ENCODE results near the gene PRKD2.

Gene PRKD2

DNA sequence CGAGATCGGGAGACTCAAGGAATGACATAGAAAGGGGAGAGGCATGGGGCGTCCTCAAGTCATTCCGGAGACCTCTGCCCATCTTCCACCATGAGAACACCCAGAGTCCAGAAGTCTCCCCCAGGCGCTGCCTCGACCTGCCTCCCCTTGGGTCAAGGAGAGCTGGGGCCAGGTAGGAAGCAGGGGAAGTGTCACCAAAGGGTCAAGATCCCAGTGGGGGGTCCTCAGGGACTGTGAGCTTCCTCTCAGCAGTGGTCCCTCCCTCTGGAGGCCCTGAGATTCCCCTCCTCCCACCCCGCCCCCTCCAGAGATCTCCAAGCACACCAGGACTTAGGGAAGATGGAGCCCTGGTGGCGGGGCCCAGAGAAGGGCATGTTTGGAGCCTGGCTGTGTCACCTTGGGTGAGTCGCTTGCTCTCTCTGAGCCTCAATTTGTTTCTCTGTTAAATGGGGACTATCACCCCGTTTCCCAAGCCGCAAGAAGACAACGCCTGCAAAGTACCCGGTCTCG, 56.9 kb downstream of the PRKD2 start:
- no peak for DNase-seq

DNA sequence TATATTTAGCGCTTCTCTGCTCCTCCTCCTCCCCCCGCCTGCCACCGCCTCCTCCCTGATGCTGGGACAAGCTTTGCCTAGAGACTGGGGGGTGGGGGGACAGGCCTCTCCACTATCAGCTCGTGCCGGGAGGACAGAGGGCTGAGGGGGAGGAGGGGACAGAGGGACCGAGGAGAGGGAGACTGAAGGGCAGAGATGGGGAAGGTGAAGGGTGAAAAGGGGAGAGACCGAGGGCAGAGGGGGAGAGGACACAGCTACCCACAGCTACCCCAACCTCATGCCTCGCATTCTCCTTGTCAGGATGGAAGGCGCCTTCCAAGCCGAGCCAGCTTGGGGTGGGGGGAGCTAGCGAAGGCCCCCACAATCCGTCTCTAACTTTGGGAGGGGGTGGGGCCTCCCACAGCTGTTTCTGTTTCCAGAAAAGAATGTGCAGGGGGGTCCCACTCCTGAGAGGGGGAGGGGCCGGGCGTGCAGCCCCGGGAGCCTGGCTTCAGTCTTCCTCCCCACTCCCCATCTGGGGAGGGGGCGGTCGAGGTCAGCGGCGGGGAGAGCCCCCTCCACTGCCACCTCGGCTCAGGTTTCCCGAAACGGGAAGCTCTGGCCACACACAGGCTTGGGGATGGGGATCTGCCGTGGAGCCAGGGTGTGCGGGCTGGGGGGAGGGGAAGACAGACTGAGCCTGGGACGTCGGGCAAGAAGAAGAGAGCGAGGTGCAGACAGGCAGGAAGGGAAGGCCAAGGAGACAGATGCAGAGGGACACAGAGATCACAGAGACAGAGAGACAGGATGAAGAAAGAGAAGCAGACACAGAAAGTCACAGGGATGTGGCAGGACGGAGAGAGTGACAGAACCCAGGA, 57.5 kb downstream of the PRKD2 start:
- no peak for DNase-seq

DNA sequence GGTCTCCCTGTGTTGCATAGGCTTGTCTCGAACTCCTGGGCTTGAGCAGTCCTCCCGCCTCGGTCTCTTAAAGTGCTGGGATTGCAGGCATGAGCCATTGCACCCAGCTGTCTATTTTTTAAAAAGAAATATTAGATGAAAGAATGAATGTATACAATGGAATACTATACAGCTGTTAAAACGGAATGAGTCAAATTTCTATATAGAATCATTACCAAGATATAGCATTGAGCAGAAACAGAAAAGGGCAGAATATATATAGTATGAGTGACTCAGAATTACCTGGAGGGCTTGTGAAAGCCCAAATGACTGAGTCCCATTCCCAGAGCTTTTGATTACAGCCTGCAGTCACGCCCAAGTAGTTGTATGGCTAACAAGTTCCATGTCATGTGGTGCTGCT, 60.4 kb downstream of the PRKD2 start:
- no peak for DNase-seq

DNA sequence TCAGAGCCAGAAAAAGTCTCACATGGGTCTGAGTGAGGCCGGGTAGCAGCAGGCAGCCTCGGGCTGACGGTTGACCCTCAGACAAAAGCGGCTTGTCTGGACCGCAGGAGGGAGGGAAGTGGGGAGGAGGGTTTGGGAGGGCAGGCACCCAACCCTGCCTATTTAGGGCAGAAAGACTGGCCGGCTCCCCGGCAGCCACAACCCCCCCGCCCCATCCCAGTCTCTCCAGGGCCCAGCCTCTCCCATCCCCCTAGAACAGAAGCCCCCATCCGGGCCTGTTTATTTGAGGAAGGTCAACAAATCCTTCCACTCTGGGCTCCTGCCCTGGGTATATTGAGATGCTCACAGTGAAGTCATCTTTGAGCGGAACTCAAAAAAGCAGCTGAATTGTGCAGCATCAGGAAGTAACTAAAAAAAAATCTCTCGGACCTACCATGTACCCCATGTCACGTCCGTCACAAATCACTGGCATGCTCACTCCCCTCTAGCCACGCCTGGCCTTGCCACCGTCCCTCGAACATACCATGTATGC, 62.2 kb downstream of the PRKD2 start:
- DNase-seq = no peak

DNA sequence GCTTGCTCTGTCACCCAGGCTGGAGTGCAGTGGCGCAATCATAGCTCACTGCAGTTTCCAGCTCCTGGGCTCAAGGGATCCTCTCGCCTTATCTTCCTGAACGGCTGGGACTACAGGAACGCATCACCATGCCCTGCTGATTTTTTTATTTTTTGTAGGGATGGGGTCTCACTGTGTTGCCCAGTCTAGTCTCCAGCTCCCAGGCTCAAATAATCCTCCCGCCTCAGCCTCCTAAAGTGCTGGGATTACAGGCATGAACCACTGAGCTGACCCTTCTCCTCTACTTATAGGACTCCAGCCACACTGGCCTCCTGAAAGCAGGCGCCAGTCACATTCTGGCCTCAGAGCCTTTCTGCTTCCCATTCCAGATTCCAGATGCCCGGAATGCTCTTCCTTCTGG, 66.5 kb downstream of the PRKD2 start:
- DNase-seq = no peak

DNA sequence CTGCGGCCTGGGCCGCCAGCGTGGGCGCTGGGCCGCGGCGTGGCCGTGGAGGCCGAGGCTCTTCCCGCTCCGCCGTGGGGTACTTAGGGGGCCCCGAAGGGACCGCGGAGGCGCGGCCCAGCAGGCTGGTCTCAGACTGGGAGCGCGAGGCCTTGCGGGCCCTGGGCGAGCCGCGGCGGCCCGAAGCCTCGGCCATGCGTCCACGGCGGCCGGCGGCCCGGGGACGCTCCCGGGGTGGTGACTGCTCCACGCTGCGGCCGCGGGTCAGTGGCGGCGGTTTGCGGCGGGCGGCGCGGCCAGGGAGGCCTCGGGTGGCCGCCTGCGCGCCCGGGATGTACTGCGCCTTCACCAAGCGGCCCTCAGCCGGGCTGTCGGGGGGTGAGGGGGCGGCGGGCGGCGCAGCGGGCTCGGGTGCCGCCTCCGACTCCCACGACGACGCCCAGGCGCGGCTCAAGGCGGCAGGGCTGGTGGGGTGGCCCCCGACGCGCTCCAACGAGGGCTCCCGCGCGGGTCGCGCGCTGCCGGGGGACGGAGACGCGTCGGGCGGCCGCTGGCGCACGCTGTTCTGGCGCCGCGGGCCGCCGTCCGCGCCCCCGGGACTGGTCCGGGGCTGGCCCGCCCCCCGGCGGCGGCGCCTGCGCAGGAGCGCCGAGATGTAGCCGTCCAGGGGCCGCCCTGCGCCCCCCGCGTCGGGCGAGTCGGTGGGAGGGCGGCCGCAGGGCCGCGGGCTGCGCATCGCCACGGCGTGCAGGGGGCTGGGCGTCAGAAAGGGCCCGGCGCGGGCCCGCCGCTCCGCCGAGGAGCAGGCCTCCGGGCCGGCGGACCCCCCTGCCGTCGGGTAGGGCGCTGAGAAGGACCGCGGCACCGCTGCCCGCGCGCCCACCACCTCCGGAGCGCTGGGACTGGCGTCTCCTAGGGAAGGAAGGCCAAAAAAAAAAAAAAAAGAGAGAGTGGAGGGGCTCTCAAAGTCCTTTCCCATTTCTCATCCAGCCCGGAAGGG, 67.7 kb downstream of the PRKD2 start:
- no peak for DNase-seq

DNA sequence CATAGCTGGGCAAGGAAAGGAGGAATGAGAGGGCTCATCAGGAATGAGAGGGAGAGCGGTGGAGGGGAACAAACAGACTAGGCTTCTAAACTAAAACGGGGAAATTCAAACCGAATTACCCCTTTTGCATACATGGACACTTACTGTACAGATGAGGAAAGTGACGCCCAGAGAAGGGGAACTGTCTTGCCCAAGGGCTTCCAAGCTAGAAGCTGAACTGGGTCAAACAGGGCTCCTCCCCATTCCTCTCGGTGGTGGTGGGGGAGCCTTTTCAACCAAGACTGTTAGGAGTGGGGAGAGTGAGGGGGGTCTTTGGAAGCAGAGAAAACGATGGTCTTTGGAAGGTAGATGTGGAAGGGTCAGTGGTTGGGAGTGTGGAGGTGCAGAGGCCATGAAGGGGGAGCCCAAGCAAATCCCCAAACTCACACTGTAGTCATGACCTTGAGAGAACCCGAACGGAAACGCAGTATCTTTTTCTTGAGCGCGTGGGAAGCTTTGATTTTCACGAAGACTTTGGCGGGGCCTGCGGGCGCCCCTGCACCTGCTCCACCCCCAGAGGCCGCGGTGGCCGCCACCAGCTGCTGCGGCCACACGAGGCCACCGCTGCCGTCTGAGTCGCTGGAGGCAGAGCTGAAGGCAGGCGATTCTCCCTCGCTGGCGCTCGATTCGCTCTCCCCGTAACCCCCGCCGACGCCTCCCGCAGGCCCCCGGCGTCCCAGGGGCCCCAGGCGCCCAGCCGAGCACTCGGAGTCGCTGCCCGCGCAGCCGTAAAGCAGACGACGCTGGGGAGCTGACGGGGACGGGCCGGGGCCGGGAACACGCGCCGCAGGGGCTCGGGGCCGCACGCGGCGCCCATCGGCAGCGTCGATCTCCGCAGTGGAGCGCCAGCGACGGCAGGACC, 68.6 kb downstream of the PRKD2 start:
- no peak for DNase-seq

DNA sequence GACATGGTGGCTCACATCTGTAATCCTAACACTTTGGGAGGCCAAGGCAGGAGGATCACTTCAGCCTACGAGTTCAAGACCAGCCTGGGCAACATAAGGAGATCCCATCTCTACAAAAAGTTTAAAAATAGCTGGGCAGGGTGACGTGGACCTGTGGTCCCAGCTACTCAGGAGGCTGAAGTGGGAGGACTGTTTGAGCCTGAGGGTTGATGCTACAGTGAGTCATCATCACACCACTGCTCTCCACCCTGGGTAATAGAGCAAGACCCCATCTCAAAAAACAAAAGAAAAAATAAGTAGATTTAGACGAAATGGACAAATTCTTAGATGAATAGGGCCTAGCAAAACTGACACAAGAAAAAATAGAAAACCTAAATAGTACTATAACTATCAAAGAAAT, 70.5 kb downstream of the PRKD2 start:
- no peak for DNase-seq

DNA sequence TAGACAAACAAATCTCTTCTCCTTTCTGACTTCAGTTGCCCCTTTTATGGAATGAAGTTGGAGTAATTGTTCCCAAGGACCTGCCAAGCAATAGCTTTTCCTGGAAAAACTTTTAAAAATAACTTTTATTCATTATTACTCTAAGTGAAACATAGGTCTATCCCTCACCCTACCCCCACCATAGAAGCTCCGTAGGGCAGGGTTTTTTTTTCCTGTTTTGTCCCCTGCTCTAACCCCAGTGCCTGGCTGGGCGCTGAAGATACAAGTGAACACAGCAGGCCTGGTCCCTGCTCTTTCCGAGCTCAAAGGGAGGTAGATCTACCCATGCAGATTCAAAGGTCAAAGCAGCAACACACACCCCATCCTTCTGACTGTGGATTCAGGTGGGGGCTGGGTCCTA, 72.2 kb downstream of the PRKD2 start:
- no peak for DNase-seq

DNA sequence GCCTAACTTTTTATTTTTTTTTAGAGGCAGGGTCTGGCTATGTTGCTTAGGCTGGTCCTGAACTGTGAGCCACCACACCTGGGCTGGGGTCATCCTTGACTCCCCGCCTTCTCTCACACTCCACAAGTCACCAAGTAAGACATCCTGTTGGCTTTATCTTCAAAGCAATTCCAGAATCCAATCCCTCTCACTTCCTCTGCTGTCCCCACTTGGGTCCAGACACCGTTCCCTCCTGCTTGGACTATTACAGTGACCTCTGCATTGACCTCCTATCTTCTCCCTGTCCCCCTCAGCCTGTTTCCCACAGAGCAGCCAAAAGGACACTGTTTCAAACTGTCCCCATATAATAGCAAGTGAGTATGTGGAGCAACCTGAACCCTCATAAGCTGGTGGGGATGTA, 76.3 kb downstream of the PRKD2 start:
- no peak for DNase-seq

DNA sequence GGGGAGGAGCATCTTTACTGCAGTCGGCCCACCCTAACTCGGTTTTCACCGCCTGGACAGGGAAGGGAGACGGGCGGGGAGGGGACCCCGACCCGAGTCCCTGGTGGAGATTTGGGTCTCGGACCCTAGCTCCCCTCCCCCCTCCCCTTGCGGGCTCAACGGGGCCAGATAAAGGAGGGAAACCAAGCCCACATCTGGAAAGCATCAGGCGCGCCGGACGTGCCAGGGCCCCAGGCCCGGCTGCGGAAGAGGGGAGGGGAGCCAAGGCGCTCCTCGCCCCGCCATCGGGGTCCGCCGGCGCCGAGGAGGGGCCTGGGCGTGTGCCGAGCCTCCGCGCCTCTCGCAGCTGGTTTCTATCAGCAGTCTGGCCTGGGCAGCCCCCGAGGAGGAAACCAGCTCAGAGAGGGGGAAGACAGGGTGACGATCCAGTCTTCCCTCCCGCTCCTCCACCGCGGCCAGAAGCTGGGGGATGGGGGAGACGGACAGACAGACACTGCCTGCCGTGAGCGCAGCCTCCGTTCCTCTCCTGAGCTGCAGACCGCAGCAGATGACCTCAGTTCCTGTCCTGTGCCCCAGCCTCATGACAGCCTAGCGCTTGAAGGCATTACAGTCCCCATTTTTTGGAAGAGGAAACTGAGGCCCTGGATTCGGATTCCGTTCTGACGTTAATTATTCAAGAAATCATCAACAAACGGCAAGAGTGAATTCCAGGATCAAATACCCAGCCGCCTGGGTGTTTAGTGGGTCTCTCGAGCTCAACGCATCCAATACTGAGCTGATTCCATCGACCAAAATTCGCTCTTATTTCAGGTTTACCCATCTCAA, 77.3 kb downstream of the PRKD2 start:
- no peak for DNase-seq

DNA sequence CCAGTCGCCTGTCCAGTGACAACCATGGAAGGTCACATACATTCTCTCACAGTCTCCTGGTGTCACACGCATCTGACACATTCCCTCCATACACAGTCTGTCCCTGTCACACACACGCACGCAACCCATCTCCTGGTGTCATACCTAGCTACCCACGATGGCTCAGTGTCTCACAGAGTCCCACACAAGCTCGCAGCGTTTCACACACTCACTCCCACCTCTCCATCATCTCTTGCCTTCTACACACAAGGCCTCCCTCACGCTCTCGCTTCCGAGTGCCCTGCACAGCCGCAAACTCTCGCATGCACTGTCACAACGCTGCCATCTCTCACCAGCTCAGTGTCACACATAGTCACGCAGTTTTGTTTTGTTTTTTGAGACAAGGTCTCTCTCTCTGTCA, 79.7 kb downstream of the PRKD2 start:
- no peak for DNase-seq

DNA sequence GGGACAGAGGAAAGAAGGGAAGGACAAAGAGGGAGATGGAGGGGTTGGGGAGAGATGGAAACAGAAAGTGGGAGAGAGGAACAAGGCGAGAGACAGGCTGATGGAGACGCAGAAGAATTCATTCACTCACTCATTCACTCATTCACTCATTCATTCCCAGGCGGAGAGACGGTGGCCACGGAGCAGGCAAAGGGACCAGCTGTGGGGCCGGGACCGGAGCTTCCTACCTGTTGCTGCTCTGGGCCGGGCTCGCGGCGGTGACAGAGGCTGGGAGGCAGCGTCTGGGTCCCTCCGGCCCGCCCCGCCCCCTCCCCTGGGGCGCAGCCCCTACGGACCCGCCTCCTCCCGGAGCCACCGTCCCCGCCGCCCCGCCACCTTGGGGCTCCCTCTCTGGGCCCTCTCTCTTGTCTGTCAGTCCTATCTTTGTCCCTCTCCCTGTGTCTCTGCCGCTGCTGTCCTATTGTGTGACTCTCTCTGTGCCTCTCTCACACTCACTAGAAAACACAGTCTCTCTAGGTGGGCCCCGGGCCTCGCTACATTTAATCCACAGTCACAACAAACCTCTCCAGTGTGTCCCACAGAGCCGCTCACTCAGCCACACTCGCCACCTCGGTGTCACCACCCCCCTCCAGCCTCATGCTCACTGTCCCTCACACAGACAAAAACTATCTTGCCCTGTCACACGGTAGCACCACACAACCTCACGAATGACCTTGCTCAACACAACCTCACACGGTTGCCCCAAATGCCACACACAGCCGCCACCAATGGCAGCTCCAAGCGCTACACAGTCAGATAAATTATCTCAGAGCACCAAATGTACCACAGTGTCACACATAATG, 80.8 kb downstream of the PRKD2 start, which contains the start of gene GNG8:
GNG8 (minus strand) TSS at position 283 of the 842 bp plus-strand sequence. CDS start 1,520 bp downstream, outside the sequence.
- DNase-seq = no peak

DNA sequence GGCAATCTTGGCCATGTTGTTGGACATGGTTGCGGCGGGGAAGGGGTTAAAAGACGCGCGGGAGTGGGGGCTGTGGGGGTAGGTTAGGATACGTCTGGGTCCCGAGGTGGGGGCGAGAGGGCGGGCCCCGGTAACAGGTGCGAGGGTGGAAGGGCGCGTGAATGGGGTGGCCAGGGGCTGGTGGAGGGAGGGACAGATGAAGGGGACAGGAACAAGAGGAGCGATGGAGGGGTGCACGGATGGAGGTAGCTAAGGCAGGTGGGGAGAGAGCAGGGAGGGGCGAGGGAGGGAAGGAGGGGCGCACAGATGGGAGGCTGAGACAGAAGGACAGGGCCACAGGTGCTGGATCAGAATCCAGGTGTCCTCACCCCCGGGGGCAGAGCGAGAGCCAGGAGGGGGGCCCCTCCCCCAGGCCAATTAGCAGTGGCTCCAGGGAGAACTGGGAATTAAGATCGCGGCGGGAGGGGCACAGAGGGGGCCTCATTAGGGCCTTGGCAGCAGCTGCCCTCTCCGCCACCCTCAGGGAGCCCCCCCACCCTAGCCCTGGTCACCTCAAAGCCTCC, 82.2 kb downstream of the PRKD2 start:
- no peak for DNase-seq

DNA sequence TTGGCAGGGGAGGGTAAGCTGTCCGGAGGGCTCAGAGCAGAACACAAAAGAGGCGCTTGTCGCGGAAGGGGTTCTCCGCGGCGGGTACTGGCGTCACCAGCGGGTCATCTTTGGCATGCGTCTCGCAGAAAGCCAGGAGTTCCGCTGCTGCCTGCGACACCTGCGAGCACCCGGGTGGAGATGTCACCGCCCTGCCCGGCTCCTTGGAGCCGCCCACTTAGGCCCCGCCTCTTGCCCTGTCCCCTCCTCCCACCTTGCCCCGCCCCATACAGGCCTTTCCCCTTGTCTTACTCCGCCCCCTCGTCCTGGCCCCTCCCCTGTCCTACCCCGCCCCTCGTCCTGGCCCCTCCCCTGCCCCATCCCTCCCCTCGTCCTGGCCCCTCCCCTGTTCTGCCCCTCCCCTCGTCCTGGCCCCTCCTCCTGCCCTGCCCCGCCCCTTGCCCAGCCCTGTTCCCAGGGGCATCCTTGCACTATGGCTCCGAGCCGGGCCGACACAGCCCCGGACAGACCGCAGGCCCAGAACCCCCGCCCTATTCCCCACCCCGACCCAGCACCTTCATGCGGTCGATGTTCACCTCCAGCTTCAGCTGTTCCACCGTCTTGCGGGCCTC, 82.8 kb downstream of the PRKD2 start:
- peak; percentile 30 for DNase-seq

DNA sequence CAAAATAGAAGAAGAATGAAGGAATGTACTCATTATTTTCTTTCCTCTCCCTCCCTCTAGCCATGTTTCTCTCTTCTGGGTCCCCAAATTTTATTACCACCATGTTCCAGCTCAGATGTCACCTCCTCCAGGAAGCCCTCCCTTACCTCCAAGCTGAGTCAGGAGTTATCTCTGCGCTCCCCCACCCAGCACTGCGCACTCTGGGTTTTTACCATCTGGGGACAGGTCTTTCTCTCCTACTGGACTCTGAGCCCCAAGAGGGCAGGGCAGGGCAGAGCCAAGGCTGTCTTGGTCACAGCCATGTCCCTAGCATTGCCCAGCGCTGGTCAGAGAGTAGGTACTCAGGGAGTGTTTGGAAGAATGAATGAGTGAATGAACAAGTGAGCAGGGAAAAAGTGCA, 83.8 kb downstream of the PRKD2 start:
- no peak for DNase-seq

DNA sequence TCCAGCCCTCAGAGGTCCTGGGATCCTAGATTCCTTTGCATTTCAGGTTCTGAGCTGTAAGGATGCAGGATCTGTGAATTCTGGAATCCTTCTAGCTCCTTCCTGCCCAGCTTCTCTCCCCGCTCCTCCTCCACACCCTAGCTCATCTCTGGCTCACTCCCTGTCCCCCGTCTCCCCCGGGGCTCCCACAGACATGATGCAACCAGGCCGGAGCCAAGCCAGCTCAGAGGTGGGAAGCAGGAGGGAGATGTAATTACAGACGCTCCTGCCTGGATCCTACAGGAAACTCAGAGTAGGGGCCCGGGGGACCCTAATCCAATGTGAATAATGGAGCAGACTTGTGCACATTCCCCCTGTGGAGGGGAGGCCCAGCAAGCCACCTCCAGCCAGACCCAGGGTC, 85.4 kb downstream of the PRKD2 start:
- no peak for DNase-seq

DNA sequence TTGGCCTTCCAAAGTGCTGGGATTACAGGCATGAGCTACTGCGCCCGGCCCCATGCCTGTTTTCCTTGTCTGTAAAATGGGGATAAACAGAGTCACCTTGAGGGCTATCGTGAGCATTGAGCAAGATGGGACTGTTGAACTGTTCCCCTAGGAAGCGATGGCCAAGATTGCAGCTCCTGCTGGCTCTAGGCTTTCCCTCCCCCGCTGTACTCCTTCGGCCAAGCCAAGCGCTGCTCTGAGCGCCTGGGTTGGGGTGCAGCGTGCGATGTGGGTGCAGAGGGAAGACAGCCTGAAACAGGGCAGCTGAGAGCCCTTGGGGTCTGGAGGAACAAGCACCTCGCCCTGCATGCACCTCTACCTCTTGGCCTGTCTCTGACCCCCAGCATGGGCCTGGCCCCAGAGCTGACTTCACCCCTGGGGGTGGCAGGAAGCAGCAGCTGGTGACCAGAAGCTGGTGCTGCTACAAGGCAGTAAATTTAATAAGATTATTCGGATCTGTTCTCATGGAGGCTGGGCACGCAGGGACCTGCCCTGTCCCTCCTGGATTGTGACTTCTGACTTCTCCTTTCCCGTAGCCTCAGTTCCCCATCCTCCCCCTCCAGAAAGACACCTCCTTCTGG, 86.2 kb downstream of the PRKD2 start:
- no peak for DNase-seq

DNA sequence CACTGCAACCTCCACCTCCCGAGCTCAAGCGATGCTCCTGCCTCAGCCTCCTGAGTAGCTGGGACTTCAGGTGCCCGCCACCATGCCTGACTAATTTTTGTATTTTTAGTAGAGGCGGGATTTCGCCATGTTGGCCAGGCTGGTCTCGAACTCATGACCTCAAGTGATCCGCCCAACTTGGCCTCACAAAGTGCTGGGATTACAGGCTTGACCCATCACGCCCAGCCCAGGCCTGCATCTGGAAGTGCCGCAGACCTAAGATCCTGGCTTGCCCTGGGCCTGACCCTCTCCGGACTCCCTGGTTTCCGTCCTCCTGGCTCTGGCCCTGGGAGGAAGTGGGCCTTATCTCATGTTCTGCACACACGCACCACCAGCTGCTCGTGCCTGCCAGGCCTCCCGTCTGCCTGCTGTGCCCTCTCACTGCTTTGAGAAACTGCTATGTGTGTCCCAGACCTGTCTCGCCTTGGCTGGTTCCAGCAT, 87.3 kb downstream of the PRKD2 start:
- DNase-seq = no peak
